Hepatocyte (in vitro differentiated cells): Measurements from ENCODE around the gene SLC46A1.

Experiments
- CTCF ChIP-seq: fragments of 200-600 bp; sonication (generic); IDR thresholded peaks from 2 replicates; pipeline ENCODE4 v1.5.1; 2016; ENCODE audit warnings: antibody characterized with exemption, mild to moderate bottlenecking; ENCODE audit not compliant: poor library complexity
- EZH2 ChIP-seq: fragments of 200-600 bp; sonication (generic); IDR thresholded peaks from 2 replicates; pipeline ENCODE4 v1.6.1; 2016; ENCODE audit warnings: antibody characterized with exemption, mild to moderate bottlenecking, borderline replicate concordance

GRCh38 chr17:28395426-28395825, 10.6 kb downstream of the SLC46A1 start:
- no peak for TF ChIP-seq CTCF
- TF ChIP-seq EZH2, result no peak
